HCT116 (cell line): ENCODE measurements around the gene TTC23L. TPM values are rescaled to one million over a fixed set of nuclear protein-coding genes. Genes with fewer than 3 reads are reported as not detected.

Experiments
- ATAC-seq: fragments of 200-7000 bp; cut with Tn5 transposase; 2 replicates; pipeline ENCODE4 v1.9.1; 2020; ENCODE audit warnings: mild to moderate bottlenecking, moderate library complexity
- BruUV-seq: library from RNA; stranded (reverse); fragments of 400-500 nt; replicated peaks from 2 replicates; lab custom pipeline; 2021; lab: Mats Ljungman, UMichigan
- CTCF ChIA-PET: fragments of 300-600 bp; sonication (Branson Sonifier 250); formaldehyde crosslinking; loops from one replicate; lab custom pipeline; 2021; ENCODE audit warnings: antibody characterized with exemption; lab: Charles Lee
- POLR2A ChIA-PET: fragments of 300-600, 350-600 bp; sonication (Branson Sonifier 250); formaldehyde crosslinking; loops from one replicate; lab custom pipeline; 2021; ENCODE audit warnings: antibody characterized with exemption; lab: Charles Lee
- RAD21 ChIA-PET, 2 experiments: fragments of 300-600 bp; sonication (Branson Sonifier 250); formaldehyde crosslinking; loops; one replicate each; lab custom pipeline; 2023; ENCODE audit warnings: low total read pairs in 2 of 2; ENCODE audit not compliant: uncharacterized antibody in 2 of 2, unreplicated experiment in 2 of 2, low non-redundant PET in 1 of 2; lab: Charles Lee
- DNase-seq: peaks from one replicate; pipeline ENCODE4 v3.0.0-alpha.2; 2010; ENCODE audit warnings: low read depth, low spot score
- H2AFZ ChIP-seq: fragments of 200-600 bp; shearing (Covaris generic), sonication (generic); 2 replicates; pipeline ENCODE4 v1.6.1; 2017; ENCODE audit warnings: low read depth, mixed run types, mixed read lengths, antibody characterized with exemption, low read length; ENCODE audit not compliant: poor library complexity, severe bottlenecking
- H3K27ac ChIP-seq: 2 replicates; pipeline ENCODE4 v1.5.1; 2012; ENCODE audit warnings: low read depth, low read length
- H3K27me3 ChIP-seq: fragments of 200-600 bp; sonication (generic); 2 replicates; pipeline ENCODE4 v1.6.1; 2016; ENCODE audit warnings: mixed run types, low read length, mixed read lengths; ENCODE audit not compliant: insufficient read depth
- H3K36me3 ChIP-seq, 2 experiments: fragments of 200-500 bp in 1 of 2; fragments of 200-600 bp in 1 of 2; sonication (Bioruptor generic) in 1 of 2; sonication (generic) in 1 of 2; 2 replicates each; pipeline versions ENCODE4 v1.5.1 to v1.6.1; 2014 to 2016; ENCODE audit warnings: low read length in 2 of 2, inconsistent platforms in 1 of 2, mixed read lengths in 1 of 2, mixed run types in 1 of 2; ENCODE audit not compliant: insufficient read depth in 2 of 2, control insufficient read depth in 1 of 2
- H3K4me1 ChIP-seq, 2 experiments: fragments of 200-600 bp in 1 of 2; sonication (generic) in 1 of 2; 2 replicates each; pipeline versions ENCODE4 v1.5.1 to v1.6.1; 2012 to 2017; ENCODE audit warnings: low read length in 2 of 2, inconsistent platforms in 1 of 2, mild to moderate bottlenecking in 1 of 2, mixed read lengths in 1 of 2, mixed run types in 1 of 2, moderate library complexity in 1 of 2; ENCODE audit not compliant: insufficient read depth in 2 of 2, control insufficient read depth in 1 of 2
- H3K4me2 ChIP-seq: fragments of 200-600 bp; sonication (generic); 2 replicates; pipeline ENCODE4 v1.6.1; 2017; ENCODE audit warnings: mixed run types, low read length, mixed read lengths
- H3K4me3 ChIP-seq, 2 experiments: fragments of 200-600 bp in 1 of 2; sonication (generic) in 1 of 2; replicated peaks in 1 of 2; 2 replicates each; pipeline ENCODE4 v1.5.1; 2011 to 2016; ENCODE audit warnings: low read length in 2 of 2, control low read depth in 1 of 2, low read depth in 1 of 2, mild to moderate bottlenecking in 1 of 2, mixed read lengths in 1 of 2, mixed run types in 1 of 2
- H3K79me2 ChIP-seq: fragments of 200-600 bp; sonication (generic); 2 replicates; pipeline ENCODE4 v1.6.1; 2017; ENCODE audit warnings: mild to moderate bottlenecking, mixed run types, low read length, moderate library complexity, mixed read lengths; ENCODE audit not compliant: insufficient read depth
- H3K9ac ChIP-seq: fragments of 200-600 bp; sonication (generic); 2 replicates; pipeline ENCODE4 v1.6.1; 2016; ENCODE audit warnings: low read length, mixed read lengths
- H3K9me2 ChIP-seq: fragments of 200-600 bp; sonication (generic), shearing (Covaris generic); 2 replicates; pipeline ENCODE4 v1.6.1; 2017; ENCODE audit warnings: mixed run types, mild to moderate bottlenecking, moderate library complexity; ENCODE audit not compliant: insufficient read depth
- H3K9me3 ChIP-seq, 2 experiments: fragments of 200-500 bp in 1 of 2; fragments of 200-600 bp in 1 of 2; sonication (Bioruptor generic) in 1 of 2; sonication (generic) in 1 of 2; 2 replicates each; pipeline ENCODE4 v1.6.1; 2014 to 2017; ENCODE audit warnings: low read length in 2 of 2, mixed read lengths in 2 of 2, inconsistent platforms in 1 of 2, low read depth in 1 of 2, mild to moderate bottlenecking in 1 of 2, mixed run types in 1 of 2, moderate library complexity in 1 of 2; ENCODE audit not compliant: control insufficient read depth in 1 of 2, insufficient read depth in 1 of 2
- H4K20me1 ChIP-seq: fragments of 200-600 bp; sonication (generic), shearing (Covaris generic); 2 replicates; pipeline ENCODE4 v1.6.1; 2017; ENCODE audit warnings: mixed run types, mild to moderate bottlenecking, moderate library complexity; ENCODE audit not compliant: insufficient read depth
- ATF3 ChIP-seq: IDR thresholded peaks from 2 replicates; pipeline ENCODE4 v1.6.1; 2012
- CBX3 ChIP-seq: IDR thresholded peaks from 2 replicates; pipeline ENCODE4 v1.6.1; 2012; ENCODE audit warnings: low read depth
- EGR1 ChIP-seq: IDR thresholded peaks from 2 replicates; pipeline ENCODE4 v1.6.1; 2012; ENCODE audit warnings: low read depth
- EZH2 ChIP-seq: fragments of 200-600 bp; sonication (generic); IDR thresholded peaks from 2 replicates; pipeline ENCODE4 v1.6.1; 2017; ENCODE audit warnings: antibody characterized with exemption, mixed run types
- EZH2phosphoT487 ChIP-seq: fragments of 200-600 bp; IDR thresholded peaks from 2 replicates; pipeline ENCODE4 v1.6.1; 2018; ENCODE audit warnings: antibody characterized with exemption, borderline replicate concordance
- FOSL1 ChIP-seq: IDR thresholded peaks from 2 replicates; pipeline ENCODE4 v1.6.1; 2012; ENCODE audit warnings: low read depth
- JUND ChIP-seq: IDR thresholded peaks from 2 replicates; pipeline ENCODE4 v1.6.1; 2012
- REST ChIP-seq: IDR thresholded peaks from 2 replicates; pipeline ENCODE4 v1.6.1; 2012; ENCODE audit warnings: low read depth
- SP1 ChIP-seq: IDR thresholded peaks from 2 replicates; pipeline ENCODE4 v1.6.1; 2012; ENCODE audit warnings: low read depth
- SRF ChIP-seq: IDR thresholded peaks from 2 replicates; pipeline ENCODE4 v1.6.1; 2012; ENCODE audit warnings: low read depth
- ZFX ChIP-seq: fragments of 450-650 bp; IDR thresholded peaks from 2 replicates; pipeline ENCODE4 v1.6.1; 2017
- ZNF274 ChIP-seq: fragments of 200-500 bp; sonication (Bioruptor generic); IDR thresholded peaks from 2 replicates; pipeline ENCODE4 v1.6.1; 2014; ENCODE audit warnings: mild to moderate bottlenecking, low read depth, low read length, inconsistent platforms
- intact Hi-C: fragments of 100-400 bp; cut with micrococcal nuclease; formaldehyde crosslinking; loops from 2 replicates; pipeline ENCODE4 v1.10.0; 2022
- total RNA-seq: library from RNA; stranded (reverse); gene quantifications from one replicate; pipeline ENCODE4 v1.2.1, GENCODE V29; 2021; ENCODE audit not compliant: unreplicated experiment

TTC23L gene
- total RNA-seq, 1 experiment from 2014 or later, result 1.0 TPM

- Histone ChIP-seq H3K36me3 (peaks cover 12 to 22% of the 10 kb centered on the region in 2 experiments; a peak in 3 of 4 replicates), H3K4me1 (no peaks in the 10 kb centered on the region), H4K20me1 (no peaks in the 10 kb centered on the region), H3K9ac (no peak overlapping the region), H3K79me2 (no peaks in the 10 kb centered on the region), H3K9me2 (no peaks in the 10 kb centered on the region), H3K4me2 (no peak overlapping the region), H3K9me3 (no peaks in the 10 kb centered on the region), H3K27me3 (no peaks in the 10 kb centered on the region), H3K27ac (no peak overlapping the region), H2AFZ (no peak overlapping the region), H3K4me3 (no peak overlapping the region)
- CTCF ChIA-PET, result no interaction called here
- TF ChIP-seq SRF (no peak), EGR1 (no peak), REST (no peak), SP1 (no peak), EZH2phosphoT487 (no peak), FOSL1 (no peak), JUND (no peak), CBX3 (no peak), ZNF274 (no peak), EZH2 (no peak), ATF3 (no peak), ZFX (no peak)
- ATAC-seq (no peak), DNase-seq (no peak)
- RAD21 ChIA-PET, result no interaction called here
- intact Hi-C loops, result no loop called here
- BruUV-seq, result no TSS peak
- POLR2A ChIA-PET, result interaction anchor here (1.0 kb wide), 1 partner anchor 16 kb away, joined by 3 read pairs; the partner anchor contains the start of gene TTC23L
These were observed 15.8 kb upstream of the TTC23L start for GRCh38 chr5:34822956-34823715.
